NCI-H1105 (cell line): ENCODE data around the gene SPEM1.

Experiments
- DNase-seq: peaks from one replicate; lab custom pipeline; 2025; lab: John Stamatoyannopoulos, UW

Gene SPEM1

GRCh38 chr17:7440113-7440833 is 20.1 kb downstream of the SPEM1 start:
- peak; percentile 75 for DNase-seq

GRCh38 chr17:7440834-7441195 is 20.7 kb downstream of the SPEM1 start:
- no peak for DNase-seq

DNA sequence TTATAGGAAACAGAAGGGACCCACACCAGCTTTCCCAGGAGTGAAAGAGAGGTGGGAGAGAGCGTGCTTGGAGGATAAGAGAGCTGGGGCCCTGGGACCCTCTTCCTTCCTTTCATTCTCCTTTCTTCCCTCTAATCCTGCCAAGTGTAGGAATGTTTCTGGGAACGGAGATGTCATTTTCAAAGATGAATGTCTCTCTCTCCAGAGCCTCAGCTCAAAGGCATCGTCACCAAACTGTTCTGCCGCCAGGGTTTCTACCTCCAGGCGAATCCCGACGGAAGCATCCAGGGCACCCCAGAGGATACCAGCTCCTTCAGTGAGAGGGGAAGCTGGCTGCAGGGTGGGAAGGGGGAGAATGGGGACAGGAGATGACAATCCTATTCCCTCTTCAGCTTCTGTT is 21.1 kb downstream of the SPEM1 start:
- DNase-seq: no peak

- no peak for DNase-seq
Measured at GRCh38 chr17:7442142-7442541, 22.0 kb downstream of the SPEM1 start.

- DNase-seq: no peak
Measured at GRCh38 chr17:7443499-7444485, 23.7 kb downstream of the SPEM1 start.

- DNase-seq: peak; percentile 92
Measured at GRCh38 chr17:7444682-7445618, 24.8 kb downstream of the SPEM1 start, which contains the start of gene CHRNB1. CHRNB1 (plus strand) TSS chr17:7445061; CDS start chr17:7445128, 67 bp downstream.

GRCh38 chr17:7445619-7445968 is 25.5 kb downstream of the SPEM1 start:
- DNase-seq: peak; percentile 37

GRCh38 chr17:7448461-7448860 is 28.3 kb downstream of the SPEM1 start:
- no peak for DNase-seq

- DNase-seq: no peak
Measured at GRCh38 chr17:7459961-7460545, 39.9 kb downstream of the SPEM1 start.

GRCh38 chr17:7460850-7461660 is 40.9 kb downstream of the SPEM1 start:
- no peak for DNase-seq

- no peak for DNase-seq
Measured at GRCh38 chr17:7462474-7463371, 42.6 kb downstream of the SPEM1 start.

DNA sequence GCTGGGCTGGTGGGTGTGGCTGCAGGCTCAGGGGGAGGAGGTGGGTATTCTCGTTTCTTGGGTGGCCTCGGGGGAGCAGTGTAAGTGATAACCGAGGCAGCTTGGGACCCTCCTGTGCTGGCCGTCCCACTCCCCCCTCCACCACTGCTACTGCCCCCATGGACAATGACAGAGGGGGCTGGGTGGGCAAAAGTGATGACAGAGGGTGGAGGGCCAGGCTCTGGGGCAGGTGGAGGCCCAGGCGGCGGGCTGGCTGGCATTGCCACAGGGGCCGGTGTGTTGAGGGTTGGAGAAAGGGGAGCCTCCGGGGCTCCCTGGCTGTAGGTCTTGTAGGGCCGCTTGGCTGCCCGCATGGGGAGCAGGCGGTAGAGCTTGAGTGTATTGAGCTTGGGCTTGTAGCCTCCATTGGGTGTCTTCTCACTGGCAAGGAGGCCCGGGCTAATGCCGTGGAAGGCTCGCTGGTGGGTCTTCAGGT is 43.3 kb downstream of the SPEM1 start:
- no peak for DNase-seq

DNA sequence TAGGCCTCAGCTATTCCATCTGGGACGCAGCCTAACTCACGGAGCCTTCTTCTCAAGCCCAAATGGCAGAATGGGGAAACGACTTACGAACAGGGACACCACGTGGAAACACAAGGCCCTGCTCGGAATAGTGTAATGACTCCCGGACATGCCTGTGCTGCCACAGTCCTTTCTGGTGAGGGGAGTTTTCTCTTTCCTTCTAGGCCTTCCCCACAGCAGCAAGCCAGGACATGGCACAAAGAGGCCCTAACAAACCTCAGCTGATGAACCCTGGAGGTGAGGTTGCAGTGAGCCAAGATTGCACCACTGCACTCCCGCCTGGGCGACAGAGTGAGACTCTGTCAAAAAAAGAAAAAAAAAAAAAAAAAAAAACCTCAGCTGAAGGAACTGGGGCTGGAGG is 44.0 kb downstream of the SPEM1 start:
- DNase-seq: no peak

DNA sequence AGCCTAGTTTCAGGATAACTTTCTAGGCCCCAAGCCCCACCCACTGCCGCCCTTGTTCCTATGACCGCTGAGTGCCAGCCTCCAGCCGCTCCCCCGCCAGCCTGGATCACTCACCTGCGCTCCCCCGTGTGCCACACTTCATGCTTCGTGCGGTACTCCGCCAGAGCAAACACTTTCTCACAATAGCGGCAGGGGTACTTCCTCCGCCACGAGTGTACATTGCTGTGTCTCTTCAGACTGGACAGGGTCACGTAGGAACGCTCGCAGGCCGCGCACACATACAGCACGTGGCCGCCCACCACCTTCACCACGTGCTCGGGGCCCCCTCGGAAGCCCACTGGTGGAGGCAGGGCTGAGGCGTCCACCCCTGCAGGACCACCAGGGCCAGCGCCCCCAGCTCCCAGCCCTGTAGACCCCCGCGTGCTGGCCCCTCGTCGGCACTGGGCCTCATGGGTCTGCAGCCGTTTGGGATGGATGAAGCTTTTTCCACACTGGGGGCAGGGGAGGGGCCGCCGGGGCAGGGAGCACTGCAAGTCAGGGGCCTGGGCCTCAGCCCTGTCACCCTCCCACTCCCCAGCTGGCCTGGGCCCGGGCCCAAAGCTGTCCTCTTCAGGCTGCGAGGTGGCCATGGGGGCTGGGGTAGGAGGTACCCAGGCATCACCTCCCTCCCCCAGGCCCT is 45.6 kb downstream of the SPEM1 start:
- DNase-seq: no peak

GRCh38 chr17:7466318-7466638 is 46.2 kb downstream of the SPEM1 start:
- no peak for DNase-seq

GRCh38 chr17:7466639-7467341 is 46.7 kb downstream of the SPEM1 start:
- DNase-seq: no peak

GRCh38 chr17:7467498-7467897 is 47.4 kb downstream of the SPEM1 start:
- DNase-seq: no peak

- DNase-seq: no peak
Measured at GRCh38 chr17:7468290-7468689, 48.2 kb downstream of the SPEM1 start.
